ENCODE data around the gene NDUFC2.
"Not testable (repeated sequence)": the region's sequence is repeated elsewhere in the genome, so short reads cannot be mapped to it uniquely, and the experiment has no call there.

- TF ChIP-seq, protein P1, sequence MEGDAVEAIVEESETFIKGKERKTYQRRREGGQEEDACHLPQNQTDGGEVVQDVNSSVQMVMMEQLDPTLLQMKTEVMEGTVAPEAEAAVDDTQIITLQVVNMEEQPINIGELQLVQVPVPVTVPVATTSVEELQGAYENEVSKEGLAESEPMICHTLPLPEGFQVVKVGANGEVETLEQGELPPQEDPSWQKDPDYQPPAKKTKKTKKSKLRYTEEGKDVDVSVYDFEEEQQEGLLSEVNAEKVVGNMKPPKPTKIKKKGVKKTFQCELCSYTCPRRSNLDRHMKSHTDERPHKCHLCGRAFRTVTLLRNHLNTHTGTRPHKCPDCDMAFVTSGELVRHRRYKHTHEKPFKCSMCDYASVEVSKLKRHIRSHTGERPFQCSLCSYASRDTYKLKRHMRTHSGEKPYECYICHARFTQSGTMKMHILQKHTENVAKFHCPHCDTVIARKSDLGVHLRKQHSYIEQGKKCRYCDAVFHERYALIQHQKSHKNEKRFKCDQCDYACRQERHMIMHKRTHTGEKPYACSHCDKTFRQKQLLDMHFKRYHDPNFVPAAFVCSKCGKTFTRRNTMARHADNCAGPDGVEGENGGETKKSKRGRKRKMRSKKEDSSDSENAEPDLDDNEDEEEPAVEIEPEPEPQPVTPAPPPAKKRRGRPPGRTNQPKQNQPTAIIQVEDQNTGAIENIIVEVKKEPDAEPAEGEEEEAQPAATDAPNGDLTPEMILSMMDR (IDR thresholded peaks at IDR 0.05), result not testable (repeated sequence)
- not testable (repeated sequence) for TF ChIP-seq POLR2A (IDR thresholded peaks at IDR 0.05)
Observed at GRCh38 chr11:78077592-78077991, 2.1 kb downstream of the NDUFC2 start.
